ENCODE results near the gene CFAP20DC. TPM values are rescaled to one million over a fixed set of nuclear protein-coding genes. Genes with fewer than 3 reads are reported as not detected.
"Not testable (repeated sequence)": the region's sequence is repeated elsewhere in the genome, so short reads cannot be mapped to it uniquely, and the experiment has no call there.

The CFAP20DC gene
- total RNA-seq, 1 donor from 2014 or later = 0.57 TPM

GRCh38 chr3:58707390-58707930 lies 342.4 kb downstream of the CFAP20DC start:
- H3K4me3 Mint-ChIP-seq (ENCODE audit: unreplicated experiment) = no peak overlapping the region
- Histone ChIP-seq H3K36me3 (ENCODE audit: insufficient read depth, low read length) (no peaks in the 10 kb centered on the region), H3K4me3 (ENCODE audit: insufficient read depth, low read depth, low read length) (no peak overlapping the region), H3K27ac (ENCODE audit: low read depth, low read length) (no peak overlapping the region), H3K9ac (ENCODE audit: low read length) (no peak overlapping the region), H3K4me2 (ENCODE audit: low read length) (no peak overlapping the region), H2AFZ (ENCODE audit: low read depth, low read length) (no peak overlapping the region), H3K9me3 (ENCODE audit: insufficient read depth, low read depth, low read length) (peaks cover 2% of the 10 kb centered on the region), H3K27me3 (ENCODE audit: insufficient read depth, low read length) (no peaks in the 10 kb centered on the region), H3K4me1 (ENCODE audit: insufficient read depth, low read length) (no peaks in the 10 kb centered on the region), H3K79me2 (ENCODE audit: insufficient read depth, low read length) (no peaks in the 10 kb centered on the region), H4K20me1 (ENCODE audit: insufficient read depth, low read length) (no peaks in the 10 kb centered on the region)
- FAIRE-seq (no peak), DNase-seq (ENCODE audit: low read depth) (no peak)
- no peaks in the 10 kb centered on the region for H3K4me1 Mint-ChIP-seq (ENCODE audit: low read depth, unreplicated experiment)
- TF ChIP-seq EZH2 (IDR thresholded peaks at IDR 0.05; ENCODE audit: insufficient read depth, low read length) (no peak), CTCF (IDR thresholded peaks at IDR 0.05; ENCODE audit: insufficient read depth, low read depth, low read length) (no peak)
- H3K27ac Mint-ChIP-seq (ENCODE audit: unreplicated experiment) = no peak overlapping the region
- peaks cover 6% of the 10 kb centered on the region for H3K9me3 Mint-ChIP-seq (ENCODE audit: unreplicated experiment)
- H3K27me3 Mint-ChIP-seq (ENCODE audit: low read depth, unreplicated experiment) = peaks cover 2% of the 10 kb centered on the region
- peaks cover 2% of the 10 kb centered on the region for H3K36me3 Mint-ChIP-seq (ENCODE audit: low read depth, unreplicated experiment)

- H3K4me1 ChIP-seq (ENCODE audit: insufficient read depth, low read length) = no peaks in the 10 kb centered on the region
- H3K9ac ChIP-seq (ENCODE audit: low read length) = no peak overlapping the region
- H3K27me3 ChIP-seq (ENCODE audit: insufficient read depth, low read length) = no peaks in the 10 kb centered on the region
- H3K9me3 ChIP-seq (ENCODE audit: insufficient read depth, low read depth, low read length) = peaks cover 2% of the 10 kb centered on the region
- no peaks in the 10 kb centered on the region for H3K36me3 ChIP-seq (ENCODE audit: insufficient read depth, low read length)
- no peak for TF ChIP-seq CTCF (IDR thresholded peaks at IDR 0.05; ENCODE audit: insufficient read depth, low read depth, low read length)
- TF ChIP-seq EZH2 (IDR thresholded peaks at IDR 0.05; ENCODE audit: insufficient read depth, low read length) = no peak
- H3K4me1 Mint-ChIP-seq (ENCODE audit: low read depth, unreplicated experiment) = no peaks in the 10 kb centered on the region
- no peak overlapping the region for H3K4me3 ChIP-seq (ENCODE audit: insufficient read depth, low read depth, low read length)
- DNase-seq (ENCODE audit: low read depth) (no peak), FAIRE-seq (peak; percentile 63)
- H3K4me3 Mint-ChIP-seq (ENCODE audit: unreplicated experiment) = no peak overlapping the region
- H3K79me2 ChIP-seq (ENCODE audit: insufficient read depth, low read length) = no peaks in the 10 kb centered on the region
- peaks cover 6% of the 10 kb centered on the region for H3K9me3 Mint-ChIP-seq (ENCODE audit: unreplicated experiment)
- H3K27ac ChIP-seq (ENCODE audit: low read depth, low read length) = no peak overlapping the region
- H2AFZ ChIP-seq (ENCODE audit: low read depth, low read length) = no peak overlapping the region
- H3K36me3 Mint-ChIP-seq (ENCODE audit: low read depth, unreplicated experiment) = peaks cover 2% of the 10 kb centered on the region
- H3K4me2 ChIP-seq (ENCODE audit: low read length) = no peak overlapping the region
- H3K27ac Mint-ChIP-seq (ENCODE audit: unreplicated experiment) = no peak overlapping the region
- no peaks in the 10 kb centered on the region for H4K20me1 ChIP-seq (ENCODE audit: insufficient read depth, low read length)
- H3K27me3 Mint-ChIP-seq (ENCODE audit: low read depth, unreplicated experiment) = no peaks in the 10 kb centered on the region
Measured at GRCh38 chr3:58706395-58707167, 343.2 kb downstream of the CFAP20DC start.

GRCh38 chr3:58704745-58705144 lies 345.1 kb downstream of the CFAP20DC start:
- Histone ChIP-seq H3K4me2 (ENCODE audit: low read length) (no peak overlapping the region), H3K4me1 (ENCODE audit: insufficient read depth, low read length) (no peaks in the 10 kb centered on the region), H3K9me3 (ENCODE audit: insufficient read depth, low read depth, low read length) (peaks cover 2% of the 10 kb centered on the region), H3K27ac (ENCODE audit: low read depth, low read length) (no peak overlapping the region), H4K20me1 (ENCODE audit: insufficient read depth, low read length) (no peaks in the 10 kb centered on the region), H3K27me3 (ENCODE audit: insufficient read depth, low read length) (no peaks in the 10 kb centered on the region), H3K79me2 (ENCODE audit: insufficient read depth, low read length) (no peaks in the 10 kb centered on the region), H2AFZ (ENCODE audit: low read depth, low read length) (no peak overlapping the region), H3K9ac (ENCODE audit: low read length) (no peak overlapping the region), H3K36me3 (ENCODE audit: insufficient read depth, low read length) (no peaks in the 10 kb centered on the region), H3K4me3 (ENCODE audit: insufficient read depth, low read depth, low read length) (no peak overlapping the region)
- no peak overlapping the region for H3K27ac Mint-ChIP-seq (ENCODE audit: unreplicated experiment)
- H3K4me1 Mint-ChIP-seq (ENCODE audit: low read depth, unreplicated experiment) = no peaks in the 10 kb centered on the region
- DNase-seq (ENCODE audit: low read depth) (no peak), FAIRE-seq (no peak)
- peaks cover 3% of the 10 kb centered on the region for H3K27me3 Mint-ChIP-seq (ENCODE audit: low read depth, unreplicated experiment)
- peaks cover 2% of the 10 kb centered on the region for H3K36me3 Mint-ChIP-seq (ENCODE audit: low read depth, unreplicated experiment)
- no peak for TF ChIP-seq EZH2 (IDR thresholded peaks at IDR 0.05; ENCODE audit: insufficient read depth, low read length)
- TF ChIP-seq CTCF (IDR thresholded peaks at IDR 0.05; ENCODE audit: insufficient read depth, low read depth, low read length) = no peak
- no peak overlapping the region for H3K4me3 Mint-ChIP-seq (ENCODE audit: unreplicated experiment)
- peaks cover 6% of the 10 kb centered on the region for H3K9me3 Mint-ChIP-seq (ENCODE audit: unreplicated experiment)

GRCh38 chr3:58704304-58704703 lies 345.5 kb downstream of the CFAP20DC start:
- not testable (repeated sequence) for H3K4me2 ChIP-seq (ENCODE audit: low read length); H4K20me1 ChIP-seq (ENCODE audit: insufficient read depth, low read length); H3K36me3 ChIP-seq (ENCODE audit: insufficient read depth, low read length); H3K27me3 Mint-ChIP-seq (ENCODE audit: low read depth, unreplicated experiment); FAIRE-seq; H3K9me3 ChIP-seq (ENCODE audit: insufficient read depth, low read depth, low read length); H3K9me3 Mint-ChIP-seq (ENCODE audit: unreplicated experiment); H3K4me1 Mint-ChIP-seq (ENCODE audit: low read depth, unreplicated experiment); H3K4me1 ChIP-seq (ENCODE audit: insufficient read depth, low read length); H3K27ac ChIP-seq (ENCODE audit: low read depth, low read length); H3K4me3 Mint-ChIP-seq (ENCODE audit: unreplicated experiment); H2AFZ ChIP-seq (ENCODE audit: low read depth, low read length); H3K27ac Mint-ChIP-seq (ENCODE audit: unreplicated experiment); H3K4me3 ChIP-seq (ENCODE audit: insufficient read depth, low read depth, low read length); H3K27me3 ChIP-seq (ENCODE audit: insufficient read depth, low read length); DNase-seq (ENCODE audit: low read depth); H3K9ac ChIP-seq (ENCODE audit: low read length); H3K79me2 ChIP-seq (ENCODE audit: insufficient read depth, low read length); H3K36me3 Mint-ChIP-seq (ENCODE audit: low read depth, unreplicated experiment)
